ENCODE data around the gene SEMA3F.
A peak's percentile ranks its signal among the peaks of the same experiment; 100 is the strongest.
"Not testable (repeated sequence)": the region's sequence is repeated elsewhere in the genome, so short reads cannot be mapped to it uniquely, and the experiment has no call there.

Gene SEMA3F

GRCh38 chr3:50193746-50194127, 38.6 kb downstream of the SEMA3F start:
- no peak for DNase-seq (ENCODE audit: low spot score)

- peak; percentile 17 for DNase-seq (ENCODE audit: low spot score)
These were observed 39.2 kb downstream of the SEMA3F start for GRCh38 chr3:50194128-50194902.

GRCh38 chr3:50194903-50195500, 39.9 kb downstream of the SEMA3F start:
- no peak for DNase-seq (ENCODE audit: low spot score)

- no peak for DNase-seq (ENCODE audit: low spot score)
These were observed 40.6 kb downstream of the SEMA3F start for GRCh38 chr3:50195501-50196252.

GRCh38 chr3:50196253-50196801, 41.2 kb downstream of the SEMA3F start:
- DNase-seq (ENCODE audit: low spot score), result no peak

GRCh38 chr3:50201573-50202315, 46.6 kb downstream of the SEMA3F start:
- DNase-seq (ENCODE audit: low spot score), result no peak

- DNase-seq (ENCODE audit: low spot score), result no peak
These were observed 47.4 kb downstream of the SEMA3F start for GRCh38 chr3:50202353-50203112.

- no peak for DNase-seq (ENCODE audit: low spot score)
These were observed 48.1 kb downstream of the SEMA3F start for GRCh38 chr3:50203113-50203808.

GRCh38 chr3:50203809-50204803, 49.0 kb downstream of the SEMA3F start:
- no peak for DNase-seq (ENCODE audit: low spot score)

GRCh38 chr3:50204804-50205412, 49.8 kb downstream of the SEMA3F start, which contains the start of gene SLC38A3:
SLC38A3 (plus strand) TSS chr3:50205271; CDS start chr3:50214200, 8,929 bp downstream.
- no peak for DNase-seq (ENCODE audit: low spot score)

GRCh38 chr3:50205413-50206276, 50.5 kb downstream of the SEMA3F start:
- no peak for DNase-seq (ENCODE audit: low spot score)

GRCh38 chr3:50207359-50208042, 52.4 kb downstream of the SEMA3F start:
- DNase-seq (ENCODE audit: low spot score), result no peak

GRCh38 chr3:50208677-50209344, 53.7 kb downstream of the SEMA3F start:
- no peak for DNase-seq (ENCODE audit: low spot score)

- DNase-seq (ENCODE audit: low spot score), result no peak
These were observed 55.0 kb downstream of the SEMA3F start for GRCh38 chr3:50210176-50210509.

- no peak for DNase-seq (ENCODE audit: low spot score)
These were observed 55.6 kb downstream of the SEMA3F start for GRCh38 chr3:50210510-50211367.

GRCh38 chr3:50211368-50211717, 56.2 kb downstream of the SEMA3F start:
- DNase-seq (ENCODE audit: low spot score), result not testable (repeated sequence)
